GM19240 (cell line): ENCODE measurements around the gene SARS1.

Experiments
- DNase-seq: peaks from one replicate; pipeline ENCODE4 v3.0.0; 2011; ENCODE audit warnings: low spot score; ENCODE audit not compliant: insufficient read length

The SARS1 gene

DNA sequence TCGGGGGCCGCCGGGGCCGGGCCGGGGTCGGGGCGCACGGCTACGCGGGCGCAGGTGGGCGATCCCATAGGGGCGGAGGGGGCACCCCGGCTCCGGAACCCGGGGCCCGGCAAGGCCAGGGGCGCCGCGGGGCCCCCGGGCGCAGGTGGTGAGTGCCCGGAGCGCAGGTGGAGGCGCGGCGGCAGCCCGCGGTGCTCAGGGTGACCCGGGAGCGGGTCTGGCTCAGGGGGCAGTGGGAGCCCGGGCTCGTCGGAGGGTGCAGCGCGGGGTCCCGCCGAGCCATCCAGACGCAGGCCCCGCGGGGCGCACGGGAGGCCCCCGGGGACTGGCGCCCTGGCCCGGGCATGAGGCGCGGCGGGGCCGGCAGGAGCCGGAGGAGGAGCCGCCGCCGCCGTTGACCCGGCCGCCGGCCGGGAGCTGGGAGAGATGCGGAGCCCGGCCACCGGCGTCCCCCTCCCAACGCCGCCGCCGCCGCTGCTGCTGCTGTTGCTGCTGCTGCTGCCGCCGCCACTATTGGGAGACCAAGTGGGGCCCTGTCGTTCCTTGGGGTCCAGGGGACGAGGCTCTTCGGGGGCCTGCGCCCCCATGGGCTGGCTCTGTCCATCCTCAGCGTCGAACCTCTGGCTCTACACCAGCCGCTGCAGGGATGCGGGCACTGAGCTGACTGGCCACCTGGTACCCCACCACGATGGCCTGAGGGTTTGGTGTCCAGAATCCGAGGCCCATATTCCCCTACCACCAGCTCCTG lies 36.1 kb downstream of the SARS1 start:
- no peak for DNase-seq

DNA sequence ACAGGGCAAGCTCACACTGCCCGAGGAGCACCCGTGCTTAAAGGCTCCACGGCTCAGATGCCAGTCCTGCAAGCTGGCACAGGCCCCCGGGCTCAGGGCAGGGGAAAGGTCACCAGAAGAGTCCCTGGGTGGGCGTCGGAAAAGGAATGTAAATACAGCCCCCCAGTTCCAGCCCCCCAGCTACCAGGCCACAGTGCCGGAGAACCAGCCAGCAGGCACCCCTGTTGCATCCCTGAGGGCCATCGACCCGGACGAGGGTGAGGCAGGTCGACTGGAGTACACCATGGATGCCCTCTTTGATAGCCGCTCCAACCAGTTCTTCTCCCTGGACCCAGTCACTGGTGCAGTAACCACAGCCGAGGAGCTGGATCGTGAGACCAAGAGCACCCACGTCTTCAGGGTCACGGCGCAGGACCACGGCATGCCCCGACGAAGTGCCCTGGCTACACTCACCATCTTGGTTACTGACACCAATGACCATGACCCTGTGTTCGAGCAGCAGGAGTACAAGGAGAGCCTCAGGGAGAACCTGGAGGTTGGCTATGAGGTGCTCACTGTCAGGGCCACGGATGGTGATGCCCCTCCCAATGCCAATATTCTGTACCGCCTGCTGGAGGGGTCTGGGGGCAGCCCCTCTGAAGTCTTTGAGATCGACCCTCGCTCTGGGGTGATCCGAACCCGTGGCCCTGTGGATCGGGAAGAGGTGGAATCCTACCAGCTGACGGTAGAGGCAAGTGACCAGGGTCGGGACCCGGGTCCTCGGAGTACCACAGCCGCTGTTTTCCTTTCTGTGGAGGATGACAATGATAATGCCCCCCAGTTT lies 36.9 kb downstream of the SARS1 start:
- no peak for DNase-seq

GRCh38 chr1:109251277-109252166 lies 37.8 kb downstream of the SARS1 start:
- no peak for DNase-seq

DNA sequence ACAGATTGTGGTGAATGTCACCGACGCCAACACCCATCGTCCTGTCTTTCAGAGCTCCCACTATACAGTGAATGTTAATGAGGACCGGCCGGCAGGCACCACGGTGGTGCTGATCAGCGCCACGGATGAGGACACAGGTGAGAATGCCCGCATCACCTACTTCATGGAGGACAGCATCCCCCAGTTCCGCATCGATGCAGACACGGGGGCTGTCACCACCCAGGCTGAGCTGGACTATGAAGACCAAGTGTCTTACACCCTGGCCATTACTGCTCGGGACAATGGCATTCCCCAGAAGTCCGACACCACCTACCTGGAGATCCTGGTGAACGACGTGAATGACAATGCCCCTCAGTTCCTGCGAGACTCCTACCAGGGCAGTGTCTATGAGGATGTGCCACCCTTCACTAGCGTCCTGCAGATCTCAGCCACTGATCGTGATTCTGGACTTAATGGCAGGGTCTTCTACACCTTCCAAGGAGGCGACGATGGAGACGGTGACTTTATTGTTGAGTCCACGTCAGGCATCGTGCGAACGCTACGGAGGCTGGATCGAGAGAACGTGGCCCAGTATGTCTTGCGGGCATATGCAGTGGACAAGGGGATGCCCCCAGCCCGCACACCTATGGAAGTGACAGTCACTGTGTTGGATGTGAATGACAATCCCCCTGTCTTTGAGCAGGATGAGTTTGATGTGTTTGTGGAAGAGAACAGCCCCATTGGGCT lies 38.6 kb downstream of the SARS1 start:
- DNase-seq = no peak

DNA sequence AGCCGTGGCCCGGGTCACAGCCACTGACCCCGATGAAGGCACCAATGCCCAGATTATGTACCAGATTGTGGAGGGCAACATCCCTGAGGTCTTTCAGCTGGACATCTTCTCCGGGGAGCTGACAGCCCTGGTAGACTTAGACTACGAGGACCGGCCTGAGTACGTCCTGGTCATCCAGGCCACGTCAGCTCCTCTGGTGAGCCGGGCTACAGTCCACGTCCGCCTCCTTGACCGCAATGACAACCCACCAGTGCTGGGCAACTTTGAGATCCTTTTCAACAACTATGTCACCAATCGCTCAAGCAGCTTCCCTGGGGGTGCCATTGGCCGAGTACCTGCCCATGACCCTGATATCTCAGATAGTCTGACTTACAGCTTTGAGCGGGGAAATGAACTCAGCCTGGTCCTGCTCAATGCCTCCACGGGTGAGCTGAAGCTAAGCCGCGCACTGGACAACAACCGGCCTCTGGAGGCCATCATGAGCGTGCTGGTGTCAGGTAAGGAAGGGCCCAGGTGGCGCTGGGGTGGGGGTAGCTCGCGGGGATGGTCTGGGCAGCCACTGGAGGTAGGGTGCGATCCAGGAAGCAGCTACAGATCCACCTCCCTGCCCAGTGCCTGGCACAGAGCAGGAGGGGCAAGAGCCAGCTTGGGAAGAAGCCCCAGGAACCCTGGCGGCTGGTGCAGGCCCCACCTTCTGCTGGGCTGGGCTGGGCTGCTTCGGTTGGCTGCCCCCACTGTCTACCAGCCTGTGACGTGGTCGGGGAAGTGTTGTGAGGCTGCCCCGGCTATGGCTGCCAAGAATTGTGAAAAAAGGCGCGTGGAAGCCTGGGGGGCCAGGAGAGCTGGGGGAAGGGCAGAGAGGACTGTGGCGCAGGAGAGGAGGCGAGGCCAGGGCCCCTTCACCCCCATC lies 39.4 kb downstream of the SARS1 start:
- no peak for DNase-seq

DNA sequence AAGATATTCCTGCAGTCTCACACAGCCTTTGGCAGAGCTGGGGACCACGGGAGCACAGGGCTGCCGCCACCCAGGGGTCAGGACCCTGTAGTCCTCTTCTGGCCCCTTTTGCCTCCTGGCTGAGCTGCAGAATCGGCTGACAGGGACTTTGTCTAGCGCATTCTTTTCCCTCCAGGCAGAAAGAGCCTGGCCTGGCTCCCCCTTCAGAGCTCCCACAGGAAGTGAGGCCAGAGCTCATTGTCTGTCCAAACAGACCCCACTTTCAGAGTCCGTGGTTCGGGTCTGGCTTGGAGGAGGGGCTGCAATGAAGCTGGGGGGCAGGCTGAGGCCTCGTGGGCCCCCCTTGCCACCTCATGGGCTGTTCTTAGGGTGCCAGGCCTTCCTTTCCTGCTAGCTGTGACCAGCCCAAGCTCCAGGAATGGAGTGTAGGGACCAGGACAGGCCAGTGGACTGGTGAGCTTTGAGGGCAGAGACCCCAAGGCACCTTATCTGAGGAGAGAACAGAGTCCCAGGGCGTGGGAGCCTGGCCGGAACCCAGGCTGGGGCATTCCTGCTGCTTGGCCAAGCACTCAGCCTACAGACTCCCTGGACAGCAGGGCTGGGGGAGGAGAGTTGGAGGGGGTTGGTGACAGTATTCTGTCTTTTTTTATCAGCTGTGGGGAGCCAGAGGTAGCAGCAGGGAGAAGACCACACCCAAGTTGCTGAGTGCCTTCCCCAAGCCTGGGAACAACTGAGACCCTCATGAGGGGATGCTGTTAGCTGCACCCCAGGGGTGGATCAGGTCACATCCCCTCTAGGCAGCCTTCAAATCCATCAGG lies 40.3 kb downstream of the SARS1 start:
- DNase-seq = no peak

- no peak for DNase-seq
These were observed 40.9 kb downstream of the SARS1 start for GRCh38 chr1:109254621-109255096.

DNA sequence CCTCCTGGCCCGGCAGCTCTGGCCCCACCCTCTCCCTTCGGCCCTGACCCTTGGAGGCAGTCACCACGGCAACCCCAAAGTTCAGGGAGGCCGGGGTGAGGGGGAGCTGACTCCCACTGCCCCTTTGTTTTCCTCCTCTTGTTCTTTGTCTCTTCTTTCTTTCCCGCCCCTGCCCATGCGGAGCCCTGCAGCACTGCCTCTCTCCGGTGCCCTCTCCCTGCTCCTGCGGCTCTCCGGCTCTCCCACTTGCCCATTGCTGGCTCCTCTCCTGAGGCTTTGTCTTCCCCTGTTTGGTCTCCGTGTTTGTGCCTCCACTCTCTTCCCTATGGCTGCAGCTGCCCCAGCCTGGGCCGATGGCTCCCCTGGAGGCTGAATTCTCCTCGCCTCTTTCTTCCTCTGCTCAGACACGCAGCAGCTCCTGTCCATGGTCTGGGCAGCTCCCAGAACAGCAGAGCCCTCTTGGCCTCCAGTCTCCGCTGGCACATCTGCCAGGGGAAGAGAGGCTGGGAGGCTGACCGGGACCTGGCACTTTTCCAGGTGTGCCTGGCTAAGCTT lies 41.5 kb downstream of the SARS1 start:
- no peak for DNase-seq

- DNase-seq = no peak
These were observed 42.0 kb downstream of the SARS1 start for GRCh38 chr1:109255678-109256077.

DNA sequence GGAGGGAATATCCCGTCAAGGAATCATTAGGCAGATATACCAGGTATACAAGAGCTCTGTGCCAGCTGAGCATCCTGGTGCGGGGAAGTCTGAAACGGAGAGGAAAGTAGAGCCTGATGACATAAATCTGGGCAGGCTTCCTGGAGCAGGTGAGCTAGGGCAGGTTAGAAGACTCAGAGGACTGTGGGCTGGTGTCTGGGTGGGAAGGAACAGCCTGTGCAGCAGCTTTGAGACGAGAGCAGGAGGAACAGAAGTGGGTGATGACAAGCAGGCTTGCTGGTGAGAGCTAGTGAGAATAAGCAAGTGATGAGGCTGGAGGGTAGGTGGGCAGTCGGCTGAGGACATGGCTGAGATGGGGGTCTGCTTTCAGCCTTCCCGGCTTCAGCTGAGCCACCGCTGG lies 42.4 kb downstream of the SARS1 start:
- DNase-seq = no peak

- DNase-seq = no peak
These were observed 43.4 kb downstream of the SARS1 start for GRCh38 chr1:109256971-109257681.

GRCh38 chr1:109257682-109258421 lies 44.1 kb downstream of the SARS1 start:
- no peak for DNase-seq

- no peak for DNase-seq
These were observed 45.1 kb downstream of the SARS1 start for GRCh38 chr1:109258481-109259466.

GRCh38 chr1:109259674-109260557 lies 46.2 kb downstream of the SARS1 start:
- no peak for DNase-seq

DNA sequence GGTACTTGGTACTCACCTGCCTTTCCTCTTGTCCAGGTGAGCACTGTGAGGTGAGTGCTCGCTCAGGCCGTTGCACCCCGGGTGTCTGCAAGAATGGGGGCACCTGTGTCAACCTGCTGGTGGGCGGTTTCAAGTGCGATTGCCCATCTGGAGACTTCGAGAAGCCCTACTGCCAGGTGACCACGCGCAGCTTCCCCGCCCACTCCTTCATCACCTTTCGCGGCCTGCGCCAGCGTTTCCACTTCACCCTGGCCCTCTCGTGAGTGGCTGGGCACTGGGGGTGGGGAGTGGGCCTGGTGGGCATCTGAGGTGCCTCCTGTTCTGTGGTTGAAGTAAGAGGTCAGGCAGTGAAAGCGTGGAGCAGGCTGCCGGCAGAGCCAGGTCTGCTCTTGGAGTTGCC lies 47.3 kb downstream of the SARS1 start:
- DNase-seq = no peak
